Fibroblast of skin of scalp (primary cell): Measurements from ENCODE around the gene ZNF41. TPM values are rescaled to one million over a fixed set of nuclear protein-coding genes. Genes with fewer than 3 reads are reported as not detected.
"Not testable (repeated sequence)": the region's sequence is repeated elsewhere in the genome, so short reads cannot be mapped to it uniquely, and the experiment has no call there.

ENCODE experiments used
- DNase-seq: peaks from one replicate; pipeline ENCODE4 v3.0.0-alpha.2; 2013
- polyA plus RNA-seq, 2 experiments: library from polyadenylated mRNA; unstranded; fragments of 120-200 nt; gene quantifications; one replicate each; pipeline ENCODE4 v1.2.1, GENCODE V29; 2013; ENCODE audit not compliant: insufficient read length in 2 of 2

ZNF41 gene
- 4.8 TPM for polyA plus RNA-seq (2013, experiment 1 of 2; ENCODE audit: insufficient read length)
- 6.3 TPM for polyA plus RNA-seq (2013, experiment 2 of 2; ENCODE audit: insufficient read length)

GRCh38 chrX:47482512-47483305 lies at the start of gene ZNF41:
TSS of gene ZNF41 (minus strand) at chrX:47483222. CDS start at chrX:47467481, 15,741 bp downstream.
- peak; percentile 76 for DNase-seq

- DNase-seq: no peak
These were observed 47.0 kb upstream of the ZNF41 start for GRCh38 chrX:47530049-47530448.

GRCh38 chrX:47529548-47529947 lies 46.5 kb upstream of the ZNF41 start:
- no peak for DNase-seq

- no peak for DNase-seq
These were observed 40.7 kb upstream of the ZNF41 start for GRCh38 chrX:47523713-47524166.

- peak; percentile 69 for DNase-seq
These were observed 40.3 kb upstream of the ZNF41 start for GRCh38 chrX:47523297-47523696.

GRCh38 chrX:47518144-47518543 lies 35.1 kb upstream of the ZNF41 start:
- DNase-seq: no peak

GRCh38 chrX:47515941-47516665 lies 33.1 kb upstream of the ZNF41 start:
- no peak for DNase-seq

GRCh38 chrX:47514533-47515235 lies 31.7 kb upstream of the ZNF41 start:
- DNase-seq: peak; percentile 46

- not testable (repeated sequence) for DNase-seq
These were observed 30.3 kb upstream of the ZNF41 start for GRCh38 chrX:47513034-47513965.

- not testable (repeated sequence) for DNase-seq
These were observed 29.4 kb upstream of the ZNF41 start for GRCh38 chrX:47512383-47512782.

GRCh38 chrX:47507153-47507867 lies 24.3 kb upstream of the ZNF41 start:
- DNase-seq: no peak

- DNase-seq: no peak
These were observed 20.1 kb upstream of the ZNF41 start for GRCh38 chrX:47503151-47503550.

GRCh38 chrX:47502316-47503125 lies 19.5 kb upstream of the ZNF41 start:
- DNase-seq: peak; percentile 50

GRCh38 chrX:47501226-47502074 lies 18.4 kb upstream of the ZNF41 start:
- peak; percentile 28 for DNase-seq

- DNase-seq: no peak
These were observed 17.5 kb upstream of the ZNF41 start for GRCh38 chrX:47500554-47500953.

GRCh38 chrX:47499293-47499692 lies 16.3 kb upstream of the ZNF41 start:
- no peak for DNase-seq

- no peak for DNase-seq
These were observed 15.4 kb upstream of the ZNF41 start for GRCh38 chrX:47498411-47498810.

GRCh38 chrX:47497271-47497888 lies 14.4 kb upstream of the ZNF41 start:
- peak; percentile 47 for DNase-seq

GRCh38 chrX:47492133-47492532 lies 9.1 kb upstream of the ZNF41 start:
- DNase-seq: not testable (repeated sequence)
